HG03354 (cell line): ENCODE measurements around the gene CFD.
"Not testable (repeated sequence)": the region's sequence is repeated elsewhere in the genome, so short reads cannot be mapped to it uniquely, and the experiment has no call there.

Experiments used
- ATAC-seq: cut with Tn5 transposase; IDR thresholded peaks from one replicate; pipeline ENCODE4 v1.9.1; 2021; ENCODE audit warnings: mild to moderate bottlenecking; ENCODE audit not compliant: unreplicated experiment, poor library complexity, severe bottlenecking

CFD gene

DNA sequence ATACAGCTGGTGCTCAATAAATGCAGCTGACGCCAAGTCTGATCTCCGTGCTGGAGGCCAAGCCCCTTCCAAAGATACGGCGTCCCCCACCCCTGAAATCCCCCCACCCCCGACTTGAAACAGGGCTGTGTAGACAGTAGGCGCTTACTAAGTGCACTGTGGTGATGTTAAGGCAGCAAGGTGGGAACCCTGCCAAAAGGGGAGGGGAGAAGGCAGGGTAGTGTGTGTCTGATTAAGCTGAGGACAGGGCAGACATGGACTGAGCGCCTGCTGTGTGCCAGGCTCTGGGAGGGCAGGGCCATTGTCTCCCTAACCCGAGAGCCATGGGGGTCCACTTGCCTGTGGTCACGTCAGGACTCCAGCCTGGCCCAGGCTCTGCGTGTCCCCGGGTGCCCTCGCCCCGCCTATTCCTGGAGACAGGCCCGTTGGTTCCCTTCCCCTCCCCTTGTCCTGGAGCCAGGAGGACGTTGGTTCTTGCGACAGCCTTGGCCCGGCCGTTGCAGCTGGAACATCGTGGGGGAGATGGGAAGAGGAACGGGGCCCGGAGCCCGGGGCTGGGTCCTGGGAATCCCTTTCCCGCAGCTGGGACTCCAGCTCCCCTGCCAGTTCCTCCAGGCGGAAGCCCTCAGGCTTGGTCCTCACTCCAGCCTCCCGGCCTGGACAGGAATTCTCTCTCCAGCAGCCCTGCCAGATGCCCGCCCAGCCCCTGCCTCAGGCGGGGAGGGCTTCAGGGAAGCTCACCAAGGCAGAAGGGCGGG is 9.1 kb upstream of the CFD start:
- ATAC-seq: no peak

DNA sequence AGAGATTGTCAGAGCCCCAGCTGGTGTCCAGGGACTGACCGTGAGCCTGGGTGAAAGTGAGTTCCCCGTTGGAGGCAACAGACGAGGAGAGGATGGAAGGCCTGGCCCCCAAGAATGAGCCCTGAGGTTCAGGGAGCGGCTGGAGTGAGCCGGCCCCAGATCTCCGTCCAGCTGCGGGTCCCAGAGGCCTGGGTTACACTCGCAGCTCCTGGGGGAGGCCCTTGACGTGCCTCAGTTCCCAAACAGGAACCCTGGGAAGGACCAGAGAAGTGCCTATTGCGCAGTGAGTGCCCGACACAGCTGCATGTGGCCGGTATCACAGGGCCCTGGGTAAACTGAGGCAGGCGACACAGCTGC is 8.5 kb upstream of the CFD start:
- no peak for ATAC-seq

DNA sequence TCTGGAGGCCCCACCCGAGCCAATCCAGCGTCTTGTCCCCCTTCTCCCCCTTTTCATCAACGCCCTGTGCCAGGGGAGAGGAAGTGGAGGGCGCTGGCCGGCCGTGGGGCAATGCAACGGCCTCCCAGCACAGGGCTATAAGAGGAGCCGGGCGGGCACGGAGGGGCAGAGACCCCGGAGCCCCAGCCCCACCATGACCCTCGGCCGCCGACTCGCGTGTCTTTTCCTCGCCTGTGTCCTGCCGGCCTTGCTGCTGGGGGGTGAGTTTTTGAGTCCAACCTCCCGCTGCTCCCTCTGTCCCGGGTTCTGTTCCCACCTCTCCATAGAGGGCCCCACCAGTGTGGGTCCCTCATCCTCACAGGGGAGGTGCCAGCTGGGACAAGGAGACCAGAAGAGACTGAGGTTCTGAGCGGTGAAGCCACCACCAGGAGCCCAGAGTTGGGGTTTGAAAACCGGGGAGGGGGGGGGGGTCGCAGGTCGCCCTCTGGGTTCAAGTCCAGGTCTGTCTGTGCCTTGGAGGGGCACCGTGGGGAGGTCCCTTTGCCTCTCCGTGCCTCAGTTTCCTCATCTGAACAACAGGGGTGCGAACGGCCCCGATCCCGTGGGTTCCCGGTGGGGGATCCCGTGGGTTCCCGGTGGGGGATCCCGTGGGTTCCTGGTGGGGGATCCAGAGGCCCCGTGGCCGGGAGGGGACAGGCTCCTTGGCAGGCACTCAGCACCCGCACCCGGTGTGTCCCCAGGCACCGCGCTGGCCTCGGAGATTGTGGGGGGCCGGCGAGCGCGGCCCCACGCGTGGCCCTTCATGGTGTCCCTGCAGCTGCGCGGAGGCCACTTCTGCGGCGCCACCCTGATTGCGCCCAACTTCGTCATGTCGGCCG is 7.1 kb upstream of the CFD start, which contains the start of gene ELANE:
Gene ELANE (plus strand): TSS at position 168 of the 878 bp plus-strand sequence. CDS start 26 bp downstream, at position 194.
- no peak for ATAC-seq

DNA sequence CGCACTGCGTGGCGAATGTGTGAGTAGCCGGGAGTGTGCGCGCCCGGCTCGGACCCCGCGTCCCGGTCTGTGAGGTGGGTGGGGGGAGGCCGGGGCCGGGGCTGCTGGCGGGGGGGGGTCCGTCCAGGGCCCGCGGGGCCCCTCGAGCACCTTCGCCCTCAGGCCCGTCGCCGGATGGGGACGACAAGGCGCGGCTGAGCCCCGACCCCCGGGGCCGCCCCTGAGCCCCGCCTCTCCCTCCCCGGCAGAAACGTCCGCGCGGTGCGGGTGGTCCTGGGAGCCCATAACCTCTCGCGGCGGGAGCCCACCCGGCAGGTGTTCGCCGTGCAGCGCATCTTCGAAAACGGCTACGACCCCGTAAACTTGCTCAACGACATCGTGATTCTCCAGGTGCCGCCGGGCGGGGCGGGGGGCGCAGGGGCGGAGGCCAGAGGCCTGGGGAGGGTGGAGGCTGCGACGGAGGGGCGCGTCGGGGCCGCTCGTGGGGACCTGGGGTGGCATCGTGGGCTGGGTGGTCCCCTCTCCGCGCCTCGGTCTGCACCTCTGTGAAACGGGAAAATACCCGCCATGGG is 6.4 kb upstream of the CFD start:
- ATAC-seq: no peak

DNA sequence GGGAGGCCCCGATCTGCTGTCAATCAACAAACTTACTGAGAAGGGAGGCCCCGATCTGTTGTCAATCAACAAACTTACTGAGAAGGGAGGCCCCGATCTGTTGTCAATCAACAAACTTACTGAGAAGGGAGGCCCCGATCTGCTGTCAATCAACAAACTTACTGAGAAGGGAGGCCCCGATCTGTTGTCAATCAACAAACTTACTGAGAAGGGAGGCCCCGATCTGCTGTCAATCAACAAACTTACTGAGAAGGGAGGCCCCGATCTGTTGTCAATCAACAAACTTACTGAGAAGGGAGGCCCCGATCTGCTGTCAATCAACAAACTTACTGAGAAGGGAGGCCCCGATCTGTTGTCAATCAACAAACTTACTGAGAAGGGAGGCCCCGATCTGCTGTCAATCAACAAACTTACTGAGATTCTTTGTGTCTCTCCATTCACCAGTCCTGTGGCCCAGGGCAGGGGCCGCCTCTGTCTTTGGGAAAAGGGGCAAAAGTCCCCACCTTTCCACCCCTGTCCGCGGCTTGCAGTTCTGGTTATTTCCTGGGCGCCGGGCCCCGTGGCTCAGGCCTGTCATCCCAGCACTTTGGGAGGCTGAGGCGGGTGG is 5.7 kb upstream of the CFD start:
- not testable (repeated sequence) for ATAC-seq

DNA sequence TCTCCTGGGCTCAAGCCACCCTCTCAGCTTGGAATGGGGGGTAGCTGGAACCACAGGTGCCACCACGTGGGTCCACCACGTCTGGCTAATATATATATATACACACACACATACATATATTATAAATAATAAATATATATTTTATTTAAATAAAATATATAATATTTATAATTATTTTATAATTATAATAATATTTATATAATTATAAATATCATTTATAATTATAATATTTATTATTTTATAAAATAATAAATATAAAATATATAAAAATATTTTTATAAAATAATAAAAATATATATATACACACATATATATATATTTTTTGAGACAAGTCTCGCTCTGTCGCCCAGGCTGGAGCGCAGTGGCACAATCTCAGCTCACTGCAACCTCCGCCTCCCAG is 4.9 kb upstream of the CFD start:
- no peak for ATAC-seq

DNA sequence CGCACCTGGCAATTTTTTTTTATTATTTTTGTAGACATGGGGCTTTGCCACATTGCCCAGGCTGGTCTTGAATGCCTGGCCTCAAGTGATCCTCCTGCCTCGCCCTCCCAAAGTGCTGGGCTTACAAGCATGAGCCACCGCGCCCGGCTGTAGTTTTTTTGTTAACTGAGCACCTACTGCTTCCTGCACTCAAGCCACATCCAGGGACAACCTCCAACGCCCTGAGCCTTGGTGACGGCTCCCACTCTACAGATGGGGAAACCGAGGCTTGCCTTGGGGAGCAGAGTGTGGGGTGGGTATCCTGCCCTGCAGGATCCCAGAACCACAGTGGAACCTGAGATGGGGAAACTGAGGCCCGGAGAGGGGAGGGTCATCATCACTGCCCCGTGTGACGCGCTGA is 4.3 kb upstream of the CFD start:
- ATAC-seq: no peak

DNA sequence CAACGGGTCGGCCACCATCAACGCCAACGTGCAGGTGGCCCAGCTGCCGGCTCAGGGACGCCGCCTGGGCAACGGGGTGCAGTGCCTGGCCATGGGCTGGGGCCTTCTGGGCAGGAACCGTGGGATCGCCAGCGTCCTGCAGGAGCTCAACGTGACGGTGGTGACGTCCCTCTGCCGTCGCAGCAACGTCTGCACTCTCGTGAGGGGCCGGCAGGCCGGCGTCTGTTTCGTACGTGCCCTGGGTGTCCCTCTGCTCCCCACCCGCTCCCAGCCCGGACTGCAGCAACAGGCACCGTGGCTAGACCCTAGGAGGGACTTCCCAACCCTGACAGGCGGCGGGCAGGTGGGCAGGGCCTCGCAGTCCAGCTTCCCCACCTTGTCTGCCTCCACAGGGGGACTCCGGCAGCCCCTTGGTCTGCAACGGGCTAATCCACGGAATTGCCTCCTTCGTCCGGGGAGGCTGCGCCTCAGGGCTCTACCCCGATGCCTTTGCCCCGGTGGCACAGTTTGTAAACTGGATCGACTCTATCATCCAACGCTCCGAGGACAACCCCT is 3.8 kb upstream of the CFD start:
- no peak for ATAC-seq

DNA sequence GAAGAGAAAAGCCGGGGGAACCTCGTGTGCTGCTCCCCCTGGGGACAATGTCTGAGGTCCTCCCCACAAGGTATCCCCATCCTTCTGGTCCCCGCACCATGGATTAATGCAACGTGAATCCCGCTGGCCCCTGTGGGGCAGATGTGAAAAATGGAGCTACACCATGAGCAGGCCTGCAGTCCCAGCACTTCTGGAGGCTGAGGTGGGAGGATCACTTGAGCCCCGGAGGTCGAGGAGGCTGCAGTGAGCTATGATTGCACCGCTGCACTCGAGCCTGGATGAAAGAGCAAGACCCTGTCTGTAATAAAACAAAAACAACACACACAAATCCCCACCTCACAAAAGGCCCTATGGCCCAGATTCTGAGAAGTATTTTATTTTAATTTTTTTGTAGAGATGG is 1.2 kb upstream of the CFD start:
- no peak for ATAC-seq

DNA sequence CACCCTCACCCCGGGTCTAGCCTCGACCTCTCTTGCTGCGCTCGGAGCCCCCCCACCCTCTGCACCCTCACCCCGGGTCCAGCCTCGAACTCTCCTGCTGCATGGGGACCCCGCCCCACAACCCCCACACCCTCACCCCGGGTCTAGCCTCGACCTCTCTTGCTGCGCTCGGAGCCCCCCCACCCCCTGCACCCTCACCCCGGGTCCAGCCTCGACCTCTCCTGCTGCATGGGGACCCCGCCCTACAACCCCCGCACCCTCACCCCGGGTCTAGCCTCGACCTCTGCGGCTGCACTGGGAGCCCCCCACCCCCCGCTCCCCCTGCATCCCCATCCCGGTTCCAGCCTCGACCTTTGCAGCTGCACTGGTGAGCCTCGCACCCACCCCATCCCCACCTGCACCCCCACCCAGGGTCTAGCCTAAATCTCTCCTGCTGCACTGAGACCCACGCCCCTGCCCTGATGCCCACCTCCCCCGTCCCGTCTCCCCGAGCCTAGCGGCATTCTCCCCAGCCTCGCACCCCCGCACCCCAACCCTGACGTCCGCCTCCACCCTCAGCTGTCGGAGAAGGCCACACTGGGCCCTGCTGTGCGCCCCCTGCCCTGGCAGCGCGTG is 1.8 kb downstream of the CFD start:
- ATAC-seq: no peak

DNA sequence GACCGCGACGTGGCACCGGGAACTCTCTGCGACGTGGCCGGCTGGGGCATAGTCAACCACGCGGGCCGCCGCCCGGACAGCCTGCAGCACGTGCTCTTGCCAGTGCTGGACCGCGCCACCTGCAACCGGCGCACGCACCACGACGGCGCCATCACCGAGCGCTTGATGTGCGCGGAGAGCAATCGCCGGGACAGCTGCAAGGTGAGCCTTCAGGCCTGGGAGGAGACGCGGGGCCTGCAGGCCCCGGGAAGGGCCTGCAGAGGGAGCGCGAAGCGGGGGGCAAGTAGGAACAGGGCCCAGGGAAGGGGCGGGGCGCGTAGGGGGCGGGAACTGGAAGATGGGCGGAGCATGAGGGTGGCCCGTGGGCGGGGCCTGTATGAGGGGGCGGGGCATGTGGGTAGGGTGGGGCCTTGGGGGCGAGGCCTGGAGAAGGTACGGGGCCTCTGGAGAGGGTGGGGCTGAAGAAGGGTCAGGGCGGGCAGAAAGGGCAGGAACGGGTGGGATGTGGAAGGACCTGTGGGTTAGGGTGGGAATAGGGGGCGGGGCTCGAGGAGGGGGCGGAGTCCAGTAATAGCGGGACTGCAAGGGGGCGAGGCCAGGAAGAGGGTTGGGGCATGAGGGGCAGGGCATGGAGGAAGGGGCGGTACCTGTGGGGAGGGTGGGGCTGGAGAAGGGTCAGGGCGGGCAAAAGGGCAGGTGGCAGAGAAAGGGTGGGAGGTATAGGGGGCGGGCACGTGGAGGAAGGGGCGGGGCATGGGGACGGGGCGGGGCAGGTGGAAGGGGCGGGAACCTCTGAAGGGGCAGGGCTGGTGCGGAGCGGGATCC is 2.5 kb downstream of the CFD start:
- no peak for ATAC-seq

DNA sequence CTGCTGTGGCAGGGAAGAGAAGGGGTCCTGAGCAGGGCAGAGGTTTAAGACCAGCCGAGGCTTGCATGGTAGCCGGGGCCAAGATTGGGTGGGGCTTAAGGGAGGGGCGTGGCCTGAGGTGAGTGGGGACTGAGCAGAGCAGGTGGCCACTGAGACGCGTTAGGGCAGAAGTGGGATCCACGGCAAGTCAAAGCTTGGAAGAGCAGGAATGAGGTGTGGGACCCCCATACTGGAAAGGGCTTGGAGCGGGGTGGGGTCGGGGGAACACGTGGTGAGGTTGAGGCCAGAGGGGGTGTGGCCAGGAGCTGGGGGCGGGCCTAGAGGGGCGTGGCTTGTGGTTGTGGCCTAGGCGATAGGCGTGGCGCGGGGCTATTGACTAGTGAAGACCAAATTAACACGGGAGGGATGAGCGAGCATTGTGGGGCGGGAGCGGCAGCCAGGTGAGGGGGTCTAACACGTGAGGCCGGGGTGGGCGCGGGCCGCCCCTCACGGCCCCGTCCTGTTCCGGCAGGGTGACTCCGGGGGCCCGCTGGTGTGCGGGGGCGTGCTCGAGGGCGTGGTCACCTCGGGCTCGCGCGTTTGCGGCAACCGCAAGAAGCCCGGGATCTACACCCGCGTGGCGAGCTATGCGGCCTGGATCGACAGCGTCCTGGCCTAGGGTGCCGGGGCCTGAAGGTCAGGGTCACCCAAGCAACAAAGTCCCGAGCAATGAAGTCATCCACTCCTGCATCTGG is 3.3 kb downstream of the CFD start:
- ATAC-seq: no peak

DNA sequence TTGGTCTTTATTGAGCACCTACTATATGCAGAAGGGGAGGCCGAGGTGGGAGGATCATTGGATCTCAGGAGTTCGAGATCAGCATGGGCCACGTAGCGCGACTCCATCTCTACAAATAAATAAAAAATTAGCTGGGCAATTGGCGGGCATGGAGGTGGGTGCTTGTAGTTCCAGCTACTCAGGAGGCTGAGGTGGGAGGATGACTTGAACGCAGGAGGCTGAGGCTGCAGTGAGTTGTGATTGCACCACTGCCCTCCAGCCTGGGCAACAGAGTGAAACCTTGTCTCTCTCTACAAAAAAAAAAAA is 3.8 kb downstream of the CFD start:
- ATAC-seq: no peak

DNA sequence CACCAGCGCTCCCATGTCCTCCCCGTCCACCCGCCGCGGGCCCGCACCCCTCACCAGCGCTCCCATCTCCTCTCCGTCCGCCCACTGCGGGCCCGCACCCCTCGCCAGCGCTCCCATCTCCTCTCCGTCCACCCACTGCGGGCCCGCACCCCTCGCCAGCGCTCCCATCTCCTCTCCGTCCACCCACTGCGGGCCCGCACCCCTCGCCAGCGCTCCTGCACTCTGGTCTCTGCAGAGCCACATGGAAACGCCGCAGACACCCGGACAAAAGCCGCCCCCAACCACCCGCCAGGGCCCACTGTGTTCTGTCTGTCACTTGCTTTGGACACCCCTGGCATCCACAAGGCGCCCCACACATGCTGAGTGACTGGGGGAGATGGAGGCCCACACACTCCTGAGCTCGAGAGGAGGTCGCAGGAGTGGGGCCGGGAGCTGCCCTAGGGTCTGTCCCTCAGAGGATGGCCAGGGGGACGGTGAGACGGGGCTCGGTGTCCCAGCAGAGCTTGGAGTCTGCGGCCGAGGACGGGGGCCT is 7.4 kb downstream of the CFD start:
- ATAC-seq: no peak

DNA sequence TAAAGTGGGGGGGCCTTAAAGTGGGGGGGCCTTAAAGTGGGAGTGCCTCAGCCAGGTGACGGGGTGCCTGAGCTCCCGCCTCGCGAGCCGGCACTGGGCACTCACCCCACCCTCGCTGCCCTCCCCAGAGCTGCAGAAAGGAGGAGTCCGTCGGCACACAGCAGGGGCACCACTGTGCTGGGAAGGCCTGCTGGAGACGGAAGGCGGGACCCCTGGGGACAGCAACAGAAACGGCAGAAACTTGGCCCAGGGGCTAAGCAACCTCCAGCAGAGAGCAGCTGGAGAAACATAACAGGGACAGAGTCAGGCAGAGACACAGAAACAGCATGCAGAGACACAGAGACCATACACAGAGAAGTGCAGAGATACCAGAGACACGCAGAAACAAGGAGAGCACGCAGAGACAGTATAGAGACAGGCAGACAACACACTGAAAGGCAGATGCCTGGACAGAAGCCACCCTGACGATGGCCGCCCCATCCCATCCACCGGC is 7.9 kb downstream of the CFD start:
- ATAC-seq: no peak

DNA sequence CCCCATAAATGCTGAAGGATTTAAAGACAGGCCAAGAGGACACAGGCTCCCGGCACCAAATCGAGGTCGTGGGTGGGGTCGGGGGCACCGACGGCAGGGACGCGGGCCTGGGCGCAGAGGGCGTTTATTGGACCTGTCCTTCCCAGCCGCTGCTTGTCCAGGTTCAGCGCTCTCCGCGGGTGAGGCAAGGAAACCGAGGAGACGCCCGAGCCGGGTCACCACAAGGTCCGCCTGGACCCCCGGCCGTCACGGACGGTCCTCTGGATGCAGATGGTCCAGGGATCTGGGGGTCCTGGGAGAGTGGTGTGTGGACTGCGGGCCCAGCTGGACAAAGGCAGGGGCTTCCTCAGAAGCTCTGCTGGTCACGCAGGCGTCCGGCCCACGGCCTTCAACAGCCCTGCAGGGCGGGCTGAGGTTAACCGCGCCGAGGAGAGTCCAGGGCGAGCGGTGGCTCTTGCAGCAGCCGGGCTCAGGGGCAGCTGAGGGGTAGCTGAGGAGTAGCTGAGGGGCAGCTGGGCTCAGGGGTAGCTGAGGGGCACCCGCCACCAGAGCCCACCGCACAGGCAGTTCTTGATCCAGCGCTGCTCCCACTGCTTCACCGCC is 8.5 kb downstream of the CFD start:
- ATAC-seq: no peak

DNA sequence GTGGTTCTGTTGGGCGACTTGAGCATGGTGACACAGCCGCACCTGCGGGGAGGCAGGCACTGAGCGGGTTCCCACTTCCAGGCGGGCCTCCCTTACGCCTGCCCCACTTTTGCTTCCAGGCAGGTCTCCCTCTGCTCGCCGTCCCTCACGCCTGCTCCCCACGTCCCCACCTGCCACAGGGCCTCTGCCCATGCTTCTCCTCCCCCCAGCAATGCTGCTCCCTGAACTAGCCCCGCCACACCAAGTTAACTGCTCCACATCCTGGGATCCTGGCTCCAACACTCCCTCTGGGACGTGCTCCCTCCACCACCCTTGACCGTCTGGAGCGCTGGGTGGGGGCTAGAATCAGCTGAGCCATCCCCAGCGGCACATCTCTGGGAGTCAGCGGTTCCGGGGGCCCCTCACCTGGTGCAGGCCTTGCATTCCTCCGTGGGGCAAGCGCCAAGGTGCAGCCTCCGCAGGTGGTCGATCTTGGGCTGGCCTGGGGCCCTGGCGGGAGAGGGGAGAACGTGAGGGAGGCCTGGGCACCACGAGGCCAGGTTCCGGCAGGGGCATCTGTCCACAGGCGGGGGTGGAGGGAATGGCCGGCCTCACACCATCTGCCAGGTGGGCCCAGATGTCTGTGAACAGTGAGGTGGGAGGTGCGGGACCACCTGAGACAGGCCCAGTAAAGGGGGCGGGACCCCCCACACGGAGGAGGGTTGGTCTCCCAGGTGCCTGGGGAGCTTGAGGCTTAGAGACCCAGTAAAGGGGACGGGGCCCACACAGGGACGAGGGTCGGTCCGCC is 9.2 kb downstream of the CFD start:
- ATAC-seq: no peak
